Keratinocyte (primary cell): ENCODE results near the gene CDCP2. TPM values are rescaled to one million over a fixed set of nuclear protein-coding genes. Genes with fewer than 3 reads are reported as not detected.
"Not testable (repeated sequence)": the region's sequence is repeated elsewhere in the genome, so short reads cannot be mapped to it uniquely, and the experiment has no call there.

Experiments used
- DNase-seq: peaks from one replicate; pipeline ENCODE4 v3.0.0-alpha.2; 2011; ENCODE audit warnings: low read depth, missing footprints, low spot score
- FAIRE-seq: peaks from 2 replicates; lab custom pipeline; 2011; peaks lifted over from hg19 to GRCh38; lab: Jason Lieb, UNC
- H2AFZ ChIP-seq: 2 replicates; pipeline ENCODE4 v1.6.0; 2012; ENCODE audit warnings: low read length, control low read depth, inconsistent platforms; ENCODE audit not compliant: control insufficient read depth
- H3K27ac ChIP-seq: 2 replicates; pipeline ENCODE4 v1.5.1; 2011; ENCODE audit warnings: low read length; ENCODE audit not compliant: control insufficient read depth, insufficient read depth
- H3K27me3 ChIP-seq: 3 replicates; pipeline ENCODE4 v1.6.0; 2011; ENCODE audit warnings: low read length; ENCODE audit not compliant: control insufficient read depth, insufficient read depth; ENCODE audit errors: extremely low read depth
- H3K36me3 ChIP-seq, 2 experiments: 2 replicates in 1 of 2; 3 replicates in 1 of 2; pipeline ENCODE4 v1.5.1; 2011; ENCODE audit warnings: low read length in 2 of 2, mild to moderate bottlenecking in 1 of 2; ENCODE audit not compliant: control insufficient read depth in 2 of 2, insufficient read depth in 2 of 2; ENCODE audit errors: extremely low read depth in 1 of 2
- H3K4me1 ChIP-seq: 3 replicates; pipeline ENCODE4 v1.5.1; 2011; ENCODE audit warnings: low read length; ENCODE audit not compliant: control insufficient read depth, insufficient read depth; ENCODE audit errors: extremely low read depth
- H3K4me2 ChIP-seq: 3 replicates; pipeline ENCODE4 v1.6.0; 2011; ENCODE audit warnings: low read depth, low read length; ENCODE audit not compliant: control insufficient read depth, insufficient read depth; ENCODE audit errors: extremely low read depth
- H3K4me3 ChIP-seq, 3 experiments: fragments of 200-600 bp in 1 of 3; sonication (generic) in 1 of 3; 2 replicates in 2 of 3; 3 replicates in 1 of 3; pipeline ENCODE4 v1.5.1; 2011 to 2016; ENCODE audit warnings: low read length in 3 of 3, mild to moderate bottlenecking in 3 of 3, control low read depth in 2 of 3, inconsistent platforms in 1 of 3, low read depth in 1 of 3, mixed read lengths in 1 of 3, mixed run types in 1 of 3, moderate library complexity in 1 of 3; ENCODE audit not compliant: control insufficient read depth in 2 of 3, insufficient read depth in 2 of 3; ENCODE audit errors: extremely low read depth in 1 of 3
- H3K79me2 ChIP-seq: 2 replicates; pipeline ENCODE4 v1.6.0; 2012; ENCODE audit warnings: low read length; ENCODE audit not compliant: control insufficient read depth, insufficient read depth
- H3K9ac ChIP-seq: 3 replicates; pipeline ENCODE4 v1.6.0; 2011; ENCODE audit warnings: low read length; ENCODE audit not compliant: control insufficient read depth, insufficient read depth; ENCODE audit errors: extremely low read depth
- H3K9me1 ChIP-seq: 3 replicates; pipeline ENCODE4 v1.6.0; 2011; ENCODE audit warnings: low read length; ENCODE audit not compliant: control insufficient read depth, insufficient read depth; ENCODE audit errors: extremely low read depth
- H3K9me3 ChIP-seq: 2 replicates; pipeline ENCODE4 v1.5.1; 2012; ENCODE audit warnings: low read depth, low read length; ENCODE audit not compliant: control insufficient read depth
- H4K20me1 ChIP-seq: 3 replicates; pipeline ENCODE4 v1.6.0; 2011; ENCODE audit warnings: low read length; ENCODE audit not compliant: control insufficient read depth, insufficient read depth; ENCODE audit errors: extremely low read depth
- EZH2 ChIP-seq: IDR thresholded peaks from one replicate; pipeline ENCODE4 v1.6.1; 2012; ENCODE audit warnings: inconsistent platforms, mild to moderate bottlenecking, low read length, moderate library complexity
- dilution Hi-C: fragments of 300-500 bp; cut with MboI; formaldehyde crosslinking; loops from one replicate; pipeline ENCODE4 v1.7.0; 2020; ENCODE audit warnings: low sequenced_read_pairs; ENCODE audit not compliant: extremely low pct_ligation_motif_present
- polyA plus RNA-seq, 5 experiments: library from polyadenylated mRNA; depleted of rRNA in 3 of 5; stranded (reverse) in 3 of 5; stranded (forward) in 1 of 5; unstranded in 1 of 5; fragments of >200 nt; gene quantifications; 1 replicate in 1 of 5; 2 replicates in 3 of 5; 3 replicates in 1 of 5; pipeline versions ENCODE4 v1.2.1 to v1.2.3, GENCODE V29; 2011 to 2012; ENCODE audit warnings: missing spikeins in 2 of 5, low read depth in 1 of 5, low replicate concordance in 1 of 5
- TF ChIP-seq, protein P1 (sequence below), 3 experiments: IDR thresholded peaks in 1 of 3; conservative IDR thresholded peaks in 1 of 3; optimal IDR thresholded peaks in 1 of 3; 2 replicates in 2 of 3; 3 replicates in 1 of 3; pipeline versions ENCODE3 to v1.5.1; 2011; ENCODE audit warnings: low read length in 3 of 3, mild to moderate bottlenecking in 3 of 3, moderate library complexity in 2 of 3, control low read depth in 1 of 3, inconsistent platforms in 1 of 3; ENCODE audit not compliant: insufficient read depth in 2 of 3; ENCODE audit errors: extremely low read depth in 1 of 3

CDCP2 gene
- polyA plus RNA-seq, 1 donor (not counting 4 experiments of a cell fraction or from before 2014, with no cell fraction given), result not detected

DNA sequence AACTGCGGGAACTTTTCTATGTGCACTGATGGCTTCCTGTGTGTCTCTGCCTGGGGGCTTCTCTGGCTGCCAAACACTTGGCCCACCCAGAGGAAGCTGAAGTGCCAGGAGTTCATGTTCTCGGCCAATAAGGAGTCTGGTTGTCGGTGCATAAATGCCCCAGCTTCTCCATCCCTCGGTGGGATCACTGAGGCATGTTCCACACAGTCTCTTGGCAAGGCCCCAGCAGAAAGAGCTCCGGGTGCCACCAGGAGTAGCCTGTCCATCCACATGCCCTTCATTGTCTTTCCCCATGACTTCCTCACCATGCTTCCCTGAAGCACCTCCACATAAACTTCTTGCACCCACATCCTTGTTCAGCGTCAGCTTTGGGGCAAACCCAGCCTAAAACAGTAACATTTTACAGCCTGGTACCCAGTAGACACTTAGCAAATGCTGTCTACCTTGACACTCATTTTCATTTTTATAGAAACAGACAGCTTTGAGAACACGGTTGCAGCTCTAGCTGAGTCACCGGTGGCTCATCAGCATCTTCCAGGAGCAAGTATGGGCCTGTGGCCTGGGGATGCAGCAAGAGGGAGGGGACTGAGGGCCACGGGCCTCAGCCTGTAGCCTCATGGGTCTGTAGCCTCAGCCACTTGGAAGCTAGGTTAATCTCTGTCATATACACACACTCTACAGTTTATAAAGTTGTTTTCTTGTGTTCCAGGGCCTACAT is 14.8 kb upstream of the CDCP2 start:
- peak; percentile 97 for FAIRE-seq
- peak overlapping the region; percentile 49 for H3K4me2 ChIP-seq

GRCh38 chr1:54166357-54166756 is 13.6 kb upstream of the CDCP2 start:
- FAIRE-seq, H3K9ac ChIP-seq, H3K27ac ChIP-seq, H3K4me3 ChIP-seq, H2AFZ ChIP-seq, H3K79me2 ChIP-seq, H4K20me1 ChIP-seq, H3K9me3 ChIP-seq, H3K36me3 ChIP-seq, dilution Hi-C loops, H3K4me2 ChIP-seq, DNase-seq, H3K9me1 ChIP-seq, H3K27me3 ChIP-seq: not testable (repeated sequence)
- H3K4me1 ChIP-seq, result peaks cover 23% of the 10 kb centered on the region

More for the DNA sequence above, 14.8 kb upstream of the CDCP2 start:
- Histone ChIP-seq H3K36me3 (no peaks in the 10 kb centered on the region), H3K9me3 (no peaks in the 10 kb centered on the region), H3K4me3 (no peak overlapping the region), H4K20me1 (no peaks in the 10 kb centered on the region), H2AFZ (peak overlapping the region; percentile 30), H3K9me1 (peaks cover 3% of the 10 kb centered on the region), H3K9ac (no peak overlapping the region), H3K4me1 (peaks cover 23% of the 10 kb centered on the region), H3K27ac (peak overlapping the region; percentile 28), H3K79me2 (no peaks in the 10 kb centered on the region), H3K27me3 (no peaks in the 10 kb centered on the region)
- TF ChIP-seq EZH2, result no peak
- TF ChIP-seq, protein P1, sequence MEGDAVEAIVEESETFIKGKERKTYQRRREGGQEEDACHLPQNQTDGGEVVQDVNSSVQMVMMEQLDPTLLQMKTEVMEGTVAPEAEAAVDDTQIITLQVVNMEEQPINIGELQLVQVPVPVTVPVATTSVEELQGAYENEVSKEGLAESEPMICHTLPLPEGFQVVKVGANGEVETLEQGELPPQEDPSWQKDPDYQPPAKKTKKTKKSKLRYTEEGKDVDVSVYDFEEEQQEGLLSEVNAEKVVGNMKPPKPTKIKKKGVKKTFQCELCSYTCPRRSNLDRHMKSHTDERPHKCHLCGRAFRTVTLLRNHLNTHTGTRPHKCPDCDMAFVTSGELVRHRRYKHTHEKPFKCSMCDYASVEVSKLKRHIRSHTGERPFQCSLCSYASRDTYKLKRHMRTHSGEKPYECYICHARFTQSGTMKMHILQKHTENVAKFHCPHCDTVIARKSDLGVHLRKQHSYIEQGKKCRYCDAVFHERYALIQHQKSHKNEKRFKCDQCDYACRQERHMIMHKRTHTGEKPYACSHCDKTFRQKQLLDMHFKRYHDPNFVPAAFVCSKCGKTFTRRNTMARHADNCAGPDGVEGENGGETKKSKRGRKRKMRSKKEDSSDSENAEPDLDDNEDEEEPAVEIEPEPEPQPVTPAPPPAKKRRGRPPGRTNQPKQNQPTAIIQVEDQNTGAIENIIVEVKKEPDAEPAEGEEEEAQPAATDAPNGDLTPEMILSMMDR (optimal IDR thresholded peaks at IDR 0.05 in 1 of 3, IDR thresholded peaks at IDR 0.05 in 1 of 3, conservative IDR thresholded peaks at IDR 0.05 in 1 of 3; ENCODE audit: extremely low read depth in 1 of 3, insufficient read depth in 2 of 3, low read length in 3 of 3), result no peak
- dilution Hi-C loops, result no loop called here
- DNase-seq, result peak; percentile 63
